GM19452 (cell line): ENCODE measurements around the gene MTARC2.

ENCODE experiments used
- ATAC-seq: cut with Tn5 transposase; IDR thresholded peaks from one replicate; pipeline ENCODE4 v1.9.1; 2021; ENCODE audit not compliant: unreplicated experiment

The MTARC2 gene

GRCh38 chr1:220797044-220797443, 48.9 kb downstream of the MTARC2 start:
- ATAC-seq: no peak

GRCh38 chr1:220797553-220797952, 49.4 kb downstream of the MTARC2 start:
- no peak for ATAC-seq

GRCh38 chr1:220798338-220798737, 50.2 kb downstream of the MTARC2 start:
- no peak for ATAC-seq

GRCh38 chr1:220800262-220800661, 52.1 kb downstream of the MTARC2 start:
- ATAC-seq: no peak

- ATAC-seq: peak; percentile 61
Observed at GRCh38 chr1:220803401-220804201, 55.5 kb downstream of the MTARC2 start.

- ATAC-seq: no peak
Observed at GRCh38 chr1:220804202-220804586, 56.1 kb downstream of the MTARC2 start.

GRCh38 chr1:220806408-220806807, 58.3 kb downstream of the MTARC2 start:
- no peak for ATAC-seq

- ATAC-seq: no peak
Observed at GRCh38 chr1:220807726-220808125, 59.6 kb downstream of the MTARC2 start.

GRCh38 chr1:220808345-220809186, 60.4 kb downstream of the MTARC2 start:
- ATAC-seq: no peak

- ATAC-seq: no peak
Observed at GRCh38 chr1:220809187-220809550, 61.0 kb downstream of the MTARC2 start.

GRCh38 chr1:220809704-220810103, 61.6 kb downstream of the MTARC2 start:
- ATAC-seq: no peak

- peak; percentile 92 for ATAC-seq
Observed at GRCh38 chr1:220810179-220810653, 62.1 kb downstream of the MTARC2 start.

- ATAC-seq: no peak
Observed at GRCh38 chr1:220810963-220811362, 62.8 kb downstream of the MTARC2 start.

- ATAC-seq: no peak
Observed at GRCh38 chr1:220811695-220812094, 63.6 kb downstream of the MTARC2 start.

GRCh38 chr1:220812308-220812707, 64.2 kb downstream of the MTARC2 start:
- no peak for ATAC-seq

GRCh38 chr1:220813013-220813412, 64.9 kb downstream of the MTARC2 start:
- no peak for ATAC-seq

- no peak for ATAC-seq
Observed at GRCh38 chr1:220815409-220815808, 67.3 kb downstream of the MTARC2 start.

GRCh38 chr1:220817907-220818306, 69.8 kb downstream of the MTARC2 start:
- ATAC-seq: no peak

GRCh38 chr1:220818421-220819173, 70.5 kb downstream of the MTARC2 start:
- no peak for ATAC-seq

GRCh38 chr1:220819467-220820026, 71.4 kb downstream of the MTARC2 start:
- no peak for ATAC-seq
